Inflammatory macrophage treated with lipopolysaccharide for 4 hours (primary cell): ENCODE measurements around the gene FBXL7.

Experiments used
- DNase-seq: peaks from one replicate; pipeline ENCODE4 v3.0.0-alpha.2; 2020

The FBXL7 gene

DNA sequence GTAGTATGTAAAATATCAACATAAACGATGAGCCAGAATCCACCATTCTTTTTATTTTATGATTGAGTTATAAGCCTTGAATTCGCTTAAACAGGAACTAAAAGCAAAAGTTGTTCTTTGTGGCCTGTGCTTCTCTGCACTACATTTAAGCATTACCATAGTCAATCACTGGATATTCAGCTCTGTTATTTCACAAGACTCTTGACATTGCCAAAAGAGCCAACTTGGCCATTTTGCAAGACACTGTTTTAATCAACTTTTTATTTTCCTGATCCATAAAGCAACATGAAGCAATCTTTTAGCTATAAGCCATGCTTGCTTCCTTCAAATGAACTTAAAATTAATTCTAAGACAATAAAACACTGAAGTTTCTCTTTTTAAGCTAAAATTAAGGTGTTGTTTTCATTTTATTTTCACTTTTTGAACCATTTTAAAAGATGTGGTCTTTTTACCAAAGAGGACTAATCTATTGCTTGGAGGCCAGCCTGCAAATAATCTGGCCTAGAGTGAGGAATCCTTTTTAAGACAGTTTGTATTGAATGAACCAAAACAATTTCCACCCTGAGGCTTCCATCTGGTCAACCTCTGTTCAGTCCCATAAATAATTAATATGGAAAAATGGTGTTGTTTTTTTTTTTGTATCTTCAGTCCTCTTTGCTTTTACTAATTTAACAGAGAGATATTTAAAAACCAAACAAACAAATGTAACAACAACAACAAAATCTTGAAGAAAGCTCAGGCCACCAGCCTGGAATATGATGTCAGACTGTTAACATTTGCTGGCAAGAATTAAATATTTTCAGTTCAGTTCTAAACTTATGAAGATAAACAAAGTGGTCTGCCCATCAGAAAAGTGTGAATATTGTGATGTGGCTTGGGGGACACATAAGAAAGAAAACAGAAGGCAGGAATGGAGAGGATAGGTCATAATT lies 405.2 kb downstream of the FBXL7 start:
- no peak for DNase-seq

- DNase-seq, result no peak
These were observed 414.7 kb downstream of the FBXL7 start for GRCh38 chr5:15914638-15915037.

- DNase-seq, result no peak
These were observed 426.6 kb downstream of the FBXL7 start for GRCh38 chr5:15926586-15926985.

GRCh38 chr5:15927710-15928380 lies 427.9 kb downstream of the FBXL7 start:
- DNase-seq, result no peak

DNA sequence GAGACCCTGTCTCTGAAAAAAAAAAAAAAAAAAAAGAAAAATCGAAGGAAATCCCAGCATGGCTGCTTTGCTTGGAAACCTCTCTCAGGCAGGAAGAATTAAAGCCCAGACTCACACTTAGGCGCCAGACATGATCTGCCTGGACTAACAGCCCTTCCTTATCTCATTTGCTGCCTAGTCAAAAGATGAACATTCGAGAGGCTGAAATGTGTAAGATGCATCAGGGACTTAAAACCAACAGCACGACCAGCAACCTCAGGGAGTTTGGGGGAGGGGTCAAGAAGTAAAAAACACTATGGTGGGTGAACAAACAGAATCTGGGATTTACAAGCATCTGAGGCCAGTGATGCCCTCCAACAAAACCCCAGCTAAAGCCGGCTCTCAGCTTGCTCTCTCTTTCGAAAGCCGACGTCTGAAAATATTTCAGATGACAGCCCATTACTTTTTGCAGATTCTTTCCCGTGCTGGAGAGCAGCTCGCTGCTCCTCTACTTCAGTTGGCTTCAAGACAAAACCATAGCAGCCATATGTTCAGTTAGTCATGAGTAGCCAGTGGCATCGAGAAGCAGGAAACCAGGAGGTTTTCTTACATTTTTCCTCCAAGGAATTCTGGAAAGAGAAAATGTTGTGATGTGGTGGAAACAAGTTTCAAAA lies 429.8 kb downstream of the FBXL7 start:
- no peak for DNase-seq

DNA sequence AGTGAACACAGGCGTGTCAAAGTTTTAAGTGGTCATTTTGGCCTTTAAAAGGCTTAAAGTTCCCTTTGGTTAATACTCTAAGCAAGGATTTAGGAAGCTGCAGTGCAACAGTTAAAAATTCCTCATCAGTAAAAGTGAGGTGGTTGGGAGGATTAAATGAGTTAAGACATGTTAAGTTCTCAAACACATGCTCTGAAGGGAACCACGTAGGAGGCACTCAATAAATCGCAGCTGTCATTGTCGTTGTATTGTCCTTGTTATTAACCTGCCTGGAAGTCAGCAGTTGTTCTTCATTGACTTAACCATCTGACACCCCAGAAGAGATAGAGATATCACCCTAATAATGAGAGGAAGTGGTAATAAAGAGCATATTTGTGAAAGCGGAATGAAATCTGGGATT lies 432.1 kb downstream of the FBXL7 start:
- DNase-seq, result no peak

- no peak for DNase-seq
These were observed 433.6 kb downstream of the FBXL7 start for GRCh38 chr5:15933259-15934207.

GRCh38 chr5:15936505-15937245 lies 436.7 kb downstream of the FBXL7 start:
- no peak for DNase-seq

DNA sequence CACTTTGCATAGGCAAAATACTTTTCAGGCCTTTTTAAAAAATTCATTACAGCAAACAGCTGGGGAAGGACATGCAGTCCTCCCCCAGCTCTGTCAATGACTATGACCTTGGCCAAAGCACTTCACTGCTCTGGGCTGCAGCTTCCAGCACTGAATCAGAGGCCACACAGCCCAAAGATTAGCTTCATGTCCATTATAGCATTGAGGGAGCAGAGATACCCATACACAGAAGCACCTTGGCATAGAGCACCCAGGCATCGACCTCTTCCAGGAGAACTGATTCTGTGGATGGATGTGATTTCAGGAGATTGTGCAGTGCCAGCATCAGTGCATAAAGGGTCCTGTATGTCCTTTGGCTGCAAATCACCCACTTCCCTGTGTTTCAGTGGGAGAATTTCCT lies 437.7 kb downstream of the FBXL7 start:
- no peak for DNase-seq

- no peak for DNase-seq
These were observed 438.2 kb downstream of the FBXL7 start for GRCh38 chr5:15938186-15938585.

DNA sequence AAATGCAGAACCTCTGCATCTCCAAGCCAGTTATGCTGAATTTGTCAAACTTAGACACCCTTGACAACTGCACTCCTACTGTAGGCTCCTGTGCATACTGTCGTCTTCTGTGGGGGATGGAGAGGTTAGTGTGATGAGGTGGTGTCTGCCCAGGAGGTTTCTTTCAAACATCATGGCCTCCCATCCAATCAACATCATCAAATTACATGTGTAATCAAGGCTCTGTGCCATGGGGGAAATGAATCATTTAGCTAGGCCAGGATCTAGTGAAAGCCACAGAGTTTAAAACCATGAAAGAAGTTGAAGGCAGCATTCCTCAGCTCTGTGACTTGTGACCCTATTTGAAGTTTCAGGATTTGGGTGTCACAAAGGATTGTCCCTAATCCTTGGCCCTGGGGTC lies 439.0 kb downstream of the FBXL7 start:
- no peak for DNase-seq

DNA sequence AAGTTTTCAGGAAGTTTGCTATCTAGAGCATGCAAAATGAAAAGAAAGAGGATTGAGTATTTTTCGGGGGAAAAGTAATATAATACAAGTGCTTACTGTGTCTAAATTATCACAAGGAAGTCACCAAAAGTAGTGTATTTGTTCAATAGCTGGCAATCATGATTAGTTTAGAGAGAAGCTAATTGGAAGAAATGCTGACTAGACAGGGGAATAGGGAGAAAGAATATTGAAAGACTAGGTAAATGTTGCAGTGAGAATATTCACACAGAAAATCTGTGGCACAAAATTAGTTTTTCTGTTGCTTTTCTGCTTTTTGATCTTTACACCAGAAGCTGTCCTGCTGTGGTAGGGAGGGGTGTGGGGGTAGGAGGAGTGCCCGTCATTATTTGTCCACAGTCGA lies 440.9 kb downstream of the FBXL7 start:
- DNase-seq, result no peak

DNA sequence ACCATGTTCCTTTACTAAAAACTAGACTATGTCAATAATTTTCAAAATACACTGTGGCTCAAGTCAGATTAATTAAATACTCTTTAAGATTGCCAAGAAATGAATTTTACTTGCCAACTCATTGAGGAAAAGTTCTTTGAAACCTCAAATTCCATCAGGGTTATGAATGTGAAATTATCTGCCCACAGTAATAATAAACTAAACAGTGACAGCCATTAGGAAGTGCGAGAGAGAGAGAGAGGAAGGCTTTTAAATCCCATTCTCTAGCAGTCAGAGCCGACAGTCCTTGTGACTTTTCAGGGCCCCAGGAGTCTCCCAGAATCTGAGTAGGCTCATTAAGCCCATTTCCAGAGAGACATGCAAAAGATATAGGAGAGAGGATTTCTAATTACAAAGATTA lies 443.5 kb downstream of the FBXL7 start:
- DNase-seq, result no peak

DNA sequence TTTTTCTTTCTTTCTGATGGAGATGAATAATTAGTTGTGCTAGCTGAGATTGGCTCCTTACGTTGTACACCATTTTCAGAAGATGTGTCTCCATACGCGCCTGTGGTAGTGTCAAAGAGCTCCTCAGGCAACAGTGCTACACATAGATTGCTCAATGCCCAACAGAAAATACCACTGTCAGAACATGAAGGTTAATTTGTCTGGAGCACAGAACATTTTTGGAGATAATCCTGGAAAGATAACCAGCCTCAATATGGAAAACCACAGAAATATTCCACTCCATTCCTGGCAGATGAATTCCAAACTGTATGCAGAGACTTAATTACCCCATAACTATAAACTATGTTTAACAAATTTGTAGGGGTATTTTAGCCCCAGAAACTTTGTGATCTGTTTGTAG lies 446.0 kb downstream of the FBXL7 start:
- DNase-seq, result no peak

DNA sequence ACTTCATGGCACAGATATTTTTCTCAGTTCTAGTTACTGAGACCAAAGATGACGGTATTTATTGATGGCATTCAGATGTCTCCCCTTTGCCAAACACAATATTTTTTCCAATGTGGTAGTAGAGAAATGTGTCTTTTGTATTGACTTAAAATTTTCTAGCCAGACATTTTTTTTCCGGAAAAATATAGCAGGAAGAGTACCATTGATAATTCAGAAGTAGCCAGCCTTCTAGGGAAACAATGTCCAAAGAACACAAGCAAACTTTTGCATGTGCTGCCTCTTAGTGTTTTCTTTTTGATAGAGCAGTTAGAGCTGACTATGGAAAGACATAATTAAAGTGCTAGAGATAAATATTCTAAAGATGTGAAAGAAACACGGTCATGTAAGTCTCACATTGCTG lies 448.2 kb downstream of the FBXL7 start:
- no peak for DNase-seq

DNA sequence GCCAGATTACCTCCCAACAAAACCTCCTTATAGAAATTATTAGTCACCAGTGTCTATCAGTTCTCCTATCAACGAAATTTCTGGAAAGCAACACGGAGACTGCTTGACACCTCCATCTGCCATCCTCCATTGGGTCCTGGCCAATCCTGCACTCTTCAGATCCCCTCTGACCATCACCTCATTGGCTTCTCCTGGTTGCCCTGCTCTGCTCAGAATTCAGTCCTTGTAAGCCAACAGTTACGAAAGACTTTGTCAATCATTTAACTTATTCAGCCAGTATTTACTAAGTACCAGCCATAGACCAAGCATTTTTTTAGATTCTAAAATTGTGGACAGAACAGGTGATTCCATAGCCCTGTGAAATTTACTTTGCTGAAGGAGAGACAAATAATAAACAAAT lies 451.1 kb downstream of the FBXL7 start:
- no peak for DNase-seq

- DNase-seq, result no peak
These were observed 451.6 kb downstream of the FBXL7 start for GRCh38 chr5:15951550-15951949.

DNA sequence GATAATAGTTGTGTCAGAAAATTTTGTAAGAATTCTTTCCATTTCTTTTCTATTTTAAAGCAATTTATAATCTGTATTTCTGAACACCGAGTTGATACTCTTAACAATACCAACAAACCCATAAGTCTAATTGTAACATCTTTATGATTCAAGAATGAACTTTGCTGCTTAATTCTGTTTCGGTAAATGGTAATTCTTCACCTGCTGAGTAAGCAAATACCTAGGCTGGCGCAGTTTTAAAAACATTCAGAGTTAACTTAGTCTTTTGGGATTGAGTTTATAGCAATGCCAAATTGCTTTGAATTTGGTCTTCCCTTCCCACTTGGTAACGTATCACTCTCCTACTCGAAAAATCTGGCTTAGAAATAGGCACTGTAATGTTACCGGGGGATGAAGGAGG lies 456.6 kb downstream of the FBXL7 start:
- DNase-seq, result no peak

GRCh38 chr5:15957124-15957523 lies 457.1 kb downstream of the FBXL7 start:
- no peak for DNase-seq

GRCh38 chr5:15959370-15960164 lies 459.6 kb downstream of the FBXL7 start:
- no peak for DNase-seq

DNA sequence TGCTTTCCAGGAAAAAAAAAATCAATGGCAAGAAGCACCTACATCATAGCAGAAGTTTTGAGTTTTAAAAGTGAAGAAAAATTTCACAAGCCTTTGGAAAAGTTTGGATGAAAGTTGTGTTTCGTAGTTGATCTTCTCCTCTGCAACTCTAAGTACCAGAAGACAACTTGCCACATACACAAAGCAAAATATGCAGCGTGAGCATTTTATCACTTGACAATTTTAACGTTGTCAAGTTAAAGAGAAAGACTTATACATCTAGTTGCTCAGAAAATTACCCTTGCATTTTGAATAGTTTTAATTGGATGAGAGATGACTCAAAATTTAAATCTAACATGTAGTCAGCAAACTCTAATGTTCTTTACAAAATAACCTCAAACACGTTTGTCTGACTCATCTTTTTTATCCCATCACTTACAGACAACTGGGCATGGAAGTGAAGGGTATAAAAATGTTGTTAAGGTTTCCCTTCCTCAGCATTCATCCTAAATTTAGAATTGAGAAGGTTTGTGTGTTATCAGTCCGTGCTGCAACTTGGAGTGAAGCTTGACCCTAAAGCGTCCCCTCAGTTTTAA lies 466.2 kb downstream of the FBXL7 start:
- DNase-seq, result no peak
